ENCODE measurements around the gene SZRD1.

GRCh38 chr1:16410803-16411202, 43.8 kb downstream of the SZRD1 start:
- no peak for TF ChIP-seq CTCF (IDR thresholded peaks at IDR 0.05)
- no peak for TF ChIP-seq POLR2AphosphoS5 (IDR thresholded peaks at IDR 0.05; ENCODE audit: low read depth, low read length)

All from Panc1 (cell line).